ENCODE measurements around the gene DAPK2.

DNA sequence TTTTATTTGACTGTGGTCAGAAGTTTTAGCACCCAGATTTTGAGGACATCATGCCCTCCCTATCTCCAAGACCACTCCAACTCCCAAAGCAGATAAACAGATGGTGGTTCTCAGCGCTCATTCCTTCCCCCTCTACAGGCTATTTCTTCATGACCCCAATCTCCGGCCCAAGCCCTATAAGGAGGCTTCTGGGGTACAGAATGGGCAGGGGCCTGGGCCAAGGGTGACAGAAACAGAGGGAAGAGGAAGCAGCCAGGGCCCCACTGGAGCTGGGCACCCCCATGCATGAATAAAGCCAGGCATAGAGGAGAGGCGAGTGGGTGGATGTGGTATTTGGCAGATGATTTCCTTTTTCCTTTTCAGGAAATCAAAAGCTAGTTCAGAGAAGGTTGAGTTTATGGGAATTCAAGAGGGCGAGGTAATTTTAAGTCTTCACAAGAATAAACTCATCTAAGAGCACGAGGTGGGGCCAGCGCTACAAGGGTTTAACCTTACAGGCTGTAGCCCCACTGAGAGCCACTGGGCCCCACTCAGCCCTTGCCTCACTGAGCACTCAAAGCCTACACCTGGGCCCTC lies 107.7 kb downstream of the DAPK2 start:
- TF ChIP-seq, protein P1, sequence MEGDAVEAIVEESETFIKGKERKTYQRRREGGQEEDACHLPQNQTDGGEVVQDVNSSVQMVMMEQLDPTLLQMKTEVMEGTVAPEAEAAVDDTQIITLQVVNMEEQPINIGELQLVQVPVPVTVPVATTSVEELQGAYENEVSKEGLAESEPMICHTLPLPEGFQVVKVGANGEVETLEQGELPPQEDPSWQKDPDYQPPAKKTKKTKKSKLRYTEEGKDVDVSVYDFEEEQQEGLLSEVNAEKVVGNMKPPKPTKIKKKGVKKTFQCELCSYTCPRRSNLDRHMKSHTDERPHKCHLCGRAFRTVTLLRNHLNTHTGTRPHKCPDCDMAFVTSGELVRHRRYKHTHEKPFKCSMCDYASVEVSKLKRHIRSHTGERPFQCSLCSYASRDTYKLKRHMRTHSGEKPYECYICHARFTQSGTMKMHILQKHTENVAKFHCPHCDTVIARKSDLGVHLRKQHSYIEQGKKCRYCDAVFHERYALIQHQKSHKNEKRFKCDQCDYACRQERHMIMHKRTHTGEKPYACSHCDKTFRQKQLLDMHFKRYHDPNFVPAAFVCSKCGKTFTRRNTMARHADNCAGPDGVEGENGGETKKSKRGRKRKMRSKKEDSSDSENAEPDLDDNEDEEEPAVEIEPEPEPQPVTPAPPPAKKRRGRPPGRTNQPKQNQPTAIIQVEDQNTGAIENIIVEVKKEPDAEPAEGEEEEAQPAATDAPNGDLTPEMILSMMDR (conservative IDR thresholded peaks at IDR 0.05 in 1 of 2, IDR thresholded peaks at IDR 0.05 in 1 of 2; ENCODE audit: extremely low read depth in 1 of 2, insufficient read depth in 1 of 2, low read depth in 1 of 2, low read length in 2 of 2): no peak
- TF ChIP-seq EZH2 (IDR thresholded peaks at IDR 0.05; ENCODE audit: borderline replicate concordance, low read length): no peak
